ENCODE measurements around the gene LARP4B.

The LARP4B gene

DNA sequence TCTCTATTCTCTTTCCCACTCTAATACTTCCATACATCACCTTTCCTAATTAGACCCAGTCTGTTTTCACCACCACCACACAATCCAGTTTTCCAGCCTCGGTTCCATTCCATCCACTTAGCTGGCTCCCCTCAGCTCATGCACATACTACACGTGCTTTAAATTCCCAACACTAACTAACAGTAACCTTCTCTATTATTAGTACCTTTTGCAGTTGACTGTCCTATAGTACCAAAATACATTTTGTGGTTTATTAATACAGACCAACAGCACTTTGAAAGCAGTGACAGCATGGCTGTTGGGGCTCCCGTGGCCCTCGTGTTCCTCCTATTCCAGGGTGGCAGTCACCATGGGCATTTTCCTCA, 64.9 kb downstream of the LARP4B start:
- no peak for DNase-seq (ENCODE audit: low spot score)

GRCh38 chr10:865924-866576, 65.5 kb downstream of the LARP4B start:
- DNase-seq (ENCODE audit: low spot score): no peak

GRCh38 chr10:865257-865656, 66.2 kb downstream of the LARP4B start:
- no peak for DNase-seq (ENCODE audit: low spot score)

DNA sequence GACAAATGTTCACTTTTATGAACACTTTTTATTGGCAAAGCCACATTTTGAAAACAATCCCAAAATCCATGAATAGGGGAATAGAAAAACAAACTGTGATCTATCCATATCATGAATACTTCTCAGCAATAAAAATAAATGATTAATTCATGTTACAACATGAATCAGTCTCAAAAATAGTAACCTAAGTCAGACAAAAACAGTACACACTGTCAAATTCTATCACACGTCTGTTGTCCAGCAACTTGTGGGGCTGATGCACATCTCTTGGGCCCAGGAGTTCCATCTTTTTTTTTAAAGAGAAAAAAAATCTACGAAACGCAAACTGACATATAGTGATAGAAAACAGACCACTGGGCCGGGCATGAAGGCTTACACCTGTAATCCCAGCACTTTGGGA, 71.0 kb downstream of the LARP4B start:
- DNase-seq (ENCODE audit: low spot score): no peak

GRCh38 chr10:856416-857157, 74.9 kb downstream of the LARP4B start:
- no peak for DNase-seq (ENCODE audit: low spot score)

- DNase-seq (ENCODE audit: low spot score): no peak
Measured at GRCh38 chr10:855671-856070, 75.8 kb downstream of the LARP4B start.

- DNase-seq (ENCODE audit: low spot score): no peak
Measured at GRCh38 chr10:855079-855478, 76.4 kb downstream of the LARP4B start.

- no peak for DNase-seq (ENCODE audit: low spot score)
Measured at GRCh38 chr10:853017-853416, 78.5 kb downstream of the LARP4B start.

DNA sequence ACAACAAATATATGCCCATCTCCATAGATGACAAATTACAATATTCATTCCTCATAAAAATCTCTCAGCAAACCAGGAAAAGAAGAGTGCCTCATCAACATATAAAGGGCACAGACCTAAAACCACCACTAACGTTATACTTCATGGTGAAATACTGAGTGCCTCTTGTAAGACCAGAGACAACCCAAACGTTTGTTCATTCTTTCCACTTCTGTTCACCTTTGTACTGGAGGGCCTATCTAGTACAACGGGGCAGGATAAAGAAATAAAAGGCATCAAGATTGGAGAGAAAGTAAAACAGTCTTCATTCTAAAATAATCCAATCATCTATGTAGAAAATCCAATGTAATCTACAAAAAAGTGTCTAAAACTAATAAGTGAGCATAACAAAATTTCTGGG, 79.1 kb downstream of the LARP4B start:
- no peak for DNase-seq (ENCODE audit: low spot score)

DNA sequence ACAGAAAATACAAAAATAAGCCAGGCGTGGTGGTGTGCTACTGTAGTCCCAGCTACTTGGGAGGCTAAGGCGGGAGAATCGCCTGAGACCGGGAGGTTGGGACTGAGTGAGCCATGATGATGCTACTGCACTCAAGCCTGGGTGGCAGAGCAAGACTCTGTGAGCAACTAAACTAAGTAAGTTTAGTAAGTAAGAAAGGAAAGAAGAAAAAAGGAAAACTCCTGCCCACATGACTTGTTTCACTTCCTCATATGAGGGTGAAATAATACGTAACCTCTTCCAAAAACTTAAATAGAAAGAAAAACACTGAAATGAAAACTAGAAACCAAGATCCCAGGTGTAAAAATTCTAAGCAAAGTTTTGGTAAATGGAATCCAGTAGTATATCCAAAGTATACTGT, 79.6 kb downstream of the LARP4B start:
- no peak for DNase-seq (ENCODE audit: low spot score)

GRCh38 chr10:850093-850492, 81.4 kb downstream of the LARP4B start:
- no peak for DNase-seq (ENCODE audit: low spot score)

- DNase-seq (ENCODE audit: low spot score): no peak
Measured at GRCh38 chr10:847868-848267, 83.6 kb downstream of the LARP4B start.

DNA sequence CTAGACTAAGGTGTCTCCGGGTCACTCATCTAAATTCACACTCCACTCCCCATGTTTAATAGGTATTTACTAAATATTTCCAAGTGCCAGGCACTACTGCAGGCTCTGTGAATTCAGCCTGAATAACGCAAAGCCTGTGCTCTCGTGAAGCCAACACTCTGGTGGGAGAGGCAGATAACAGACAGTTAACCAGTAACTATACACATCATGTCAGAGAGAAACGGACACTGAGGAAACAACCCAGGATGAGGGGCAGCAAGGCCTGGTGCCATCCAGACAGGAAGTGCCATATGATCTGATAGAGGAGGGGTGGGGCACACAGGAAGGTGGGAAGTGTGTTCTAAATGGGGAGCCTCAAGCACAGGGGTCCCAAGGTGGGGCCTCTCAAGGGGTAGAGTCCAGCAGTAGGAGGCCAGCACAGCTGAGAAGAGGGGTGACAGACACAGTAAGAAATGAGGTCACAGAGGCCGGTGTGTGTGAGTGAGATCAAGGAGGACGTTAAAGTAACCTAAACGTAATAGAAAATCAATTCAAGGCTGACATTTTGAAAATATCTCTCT, 85.3 kb downstream of the LARP4B start:
- no peak for DNase-seq (ENCODE audit: low spot score)

DNA sequence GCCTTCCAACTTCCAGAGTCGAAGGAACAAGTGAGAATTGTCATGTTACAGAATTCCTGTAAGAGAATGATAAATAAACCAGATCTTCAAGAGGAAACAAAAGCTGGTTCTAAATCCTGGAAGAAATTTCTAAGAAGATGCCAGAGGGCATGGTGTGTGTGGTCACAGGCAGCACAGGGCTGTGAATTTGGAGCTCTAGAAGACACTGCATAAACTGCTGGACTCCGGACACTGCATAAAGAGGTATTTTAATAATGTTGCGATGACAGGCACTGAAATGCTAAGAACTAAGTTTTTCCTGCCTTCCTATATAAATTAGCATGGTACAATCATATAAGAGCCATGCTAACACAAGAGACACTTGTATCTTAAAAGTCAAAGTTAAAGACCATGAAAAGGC, 86.0 kb downstream of the LARP4B start:
- DNase-seq (ENCODE audit: low spot score): no peak

DNA sequence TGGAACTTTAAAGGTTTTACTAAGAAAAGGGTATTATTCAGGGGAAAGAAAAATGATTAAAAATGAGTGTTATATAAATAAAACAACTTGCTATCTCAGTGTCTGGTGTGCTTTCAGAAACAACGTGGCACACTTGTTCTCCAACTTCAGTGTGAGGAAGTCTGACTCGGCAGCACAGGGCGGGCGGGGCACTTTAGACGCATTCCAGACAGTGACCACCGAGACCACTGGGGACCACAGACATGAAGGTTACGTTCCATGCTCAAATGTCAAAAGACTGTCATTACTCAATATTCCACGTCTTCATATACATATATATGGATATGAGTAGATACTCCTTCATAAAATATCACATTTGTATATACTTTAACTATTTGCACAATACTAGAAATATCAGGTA, 87.0 kb downstream of the LARP4B start:
- no peak for DNase-seq (ENCODE audit: low spot score)

DNA sequence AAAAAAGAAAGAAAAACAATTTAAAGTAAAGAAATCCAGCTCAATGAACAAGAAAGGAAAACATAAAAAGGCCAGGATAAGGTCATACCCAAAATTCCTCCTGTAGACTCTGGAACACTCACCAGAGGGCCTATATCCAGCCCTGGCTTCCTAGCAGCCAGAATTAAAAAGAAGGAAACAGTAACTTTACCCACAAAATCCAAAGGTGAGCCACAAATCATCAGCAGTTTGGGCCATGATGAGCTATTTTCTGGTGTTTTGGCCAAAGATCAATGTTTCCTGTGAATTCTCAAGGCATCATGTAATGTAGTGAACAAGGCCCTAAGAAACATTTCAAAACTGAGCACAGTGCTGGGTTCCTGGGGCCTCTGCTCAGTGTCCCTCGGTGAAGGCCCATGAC, 87.8 kb downstream of the LARP4B start:
- DNase-seq (ENCODE audit: low spot score): no peak

DNA sequence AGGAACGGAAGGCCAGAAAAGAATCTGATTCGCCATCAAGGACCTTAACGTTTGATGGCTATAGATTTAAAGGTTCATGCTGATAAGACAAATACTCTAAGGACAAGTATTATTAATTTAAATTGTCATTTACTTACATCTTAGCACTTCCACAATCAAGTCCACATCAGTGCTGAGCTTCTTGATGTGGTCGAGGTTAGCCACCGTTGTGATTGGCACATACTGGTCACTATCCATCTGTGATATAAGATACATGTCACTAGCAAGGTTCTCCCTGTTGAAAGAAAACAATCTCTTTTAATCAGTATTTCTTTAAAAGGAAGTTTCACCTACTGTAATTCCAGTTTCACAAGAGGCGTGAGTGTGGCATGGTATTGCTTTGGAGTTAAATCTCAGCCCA, 88.7 kb downstream of the LARP4B start:
- no peak for DNase-seq (ENCODE audit: low spot score)

GRCh38 chr10:841535-841934, 90.0 kb downstream of the LARP4B start:
- no peak for DNase-seq (ENCODE audit: low spot score)

- no peak for DNase-seq (ENCODE audit: low spot score)
Measured at GRCh38 chr10:839550-840205, 91.8 kb downstream of the LARP4B start.

DNA sequence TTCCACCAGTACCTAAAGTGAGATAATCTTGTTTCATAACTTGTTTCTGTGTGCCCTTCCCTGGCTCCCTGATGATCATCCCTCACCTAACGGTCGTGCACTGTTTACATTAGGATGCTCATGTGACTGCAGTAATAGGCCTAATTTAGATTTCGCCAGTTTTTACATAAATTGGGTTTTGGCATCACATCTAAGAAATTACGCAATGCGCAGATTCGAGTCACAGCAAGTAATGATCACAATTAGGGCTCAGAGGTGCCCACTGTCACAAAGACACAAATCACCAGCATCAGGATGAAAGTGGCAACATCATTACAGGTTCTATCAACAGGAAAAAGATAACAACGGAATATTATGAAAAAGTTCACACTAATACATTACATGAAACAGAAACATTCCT, 94.7 kb downstream of the LARP4B start:
- no peak for DNase-seq (ENCODE audit: low spot score)

DNA sequence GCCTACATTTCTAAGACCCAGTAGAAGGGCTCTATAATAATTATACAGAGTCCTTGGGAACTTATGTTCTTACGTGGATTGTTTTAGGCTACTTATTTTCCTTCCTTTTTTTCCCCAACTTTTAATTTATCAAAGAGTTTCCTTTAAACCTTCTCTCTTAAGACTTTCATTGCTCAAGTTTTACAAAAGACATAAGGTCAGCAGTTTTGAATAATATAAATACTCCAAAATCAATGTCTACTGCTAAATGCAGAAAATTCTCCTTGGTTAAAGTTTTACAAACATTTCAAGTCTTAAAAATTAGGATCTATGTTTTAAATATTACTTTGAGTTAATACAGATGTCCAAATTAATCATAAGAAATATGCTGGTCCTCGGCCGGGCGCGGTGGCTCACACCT, 97.0 kb downstream of the LARP4B start:
- no peak for DNase-seq (ENCODE audit: low spot score)

- no peak for DNase-seq (ENCODE audit: low spot score)
Measured at GRCh38 chr10:829241-829640, 102.3 kb downstream of the LARP4B start.

GRCh38 chr10:828191-828590, 103.3 kb downstream of the LARP4B start:
- DNase-seq (ENCODE audit: low spot score): no peak
